ENCODE results near the gene MACROD1. TPM values are rescaled to one million over a fixed set of nuclear protein-coding genes. Genes with fewer than 3 reads are reported as not detected.

MACROD1 gene
- total and polyA plus RNA-seq, 9 of the 15 experiments (the other 6 are each of a cell fraction or from before 2014, with no cell fraction given), result 1.1 to 60.0 (median 26.4) TPM

DNA sequence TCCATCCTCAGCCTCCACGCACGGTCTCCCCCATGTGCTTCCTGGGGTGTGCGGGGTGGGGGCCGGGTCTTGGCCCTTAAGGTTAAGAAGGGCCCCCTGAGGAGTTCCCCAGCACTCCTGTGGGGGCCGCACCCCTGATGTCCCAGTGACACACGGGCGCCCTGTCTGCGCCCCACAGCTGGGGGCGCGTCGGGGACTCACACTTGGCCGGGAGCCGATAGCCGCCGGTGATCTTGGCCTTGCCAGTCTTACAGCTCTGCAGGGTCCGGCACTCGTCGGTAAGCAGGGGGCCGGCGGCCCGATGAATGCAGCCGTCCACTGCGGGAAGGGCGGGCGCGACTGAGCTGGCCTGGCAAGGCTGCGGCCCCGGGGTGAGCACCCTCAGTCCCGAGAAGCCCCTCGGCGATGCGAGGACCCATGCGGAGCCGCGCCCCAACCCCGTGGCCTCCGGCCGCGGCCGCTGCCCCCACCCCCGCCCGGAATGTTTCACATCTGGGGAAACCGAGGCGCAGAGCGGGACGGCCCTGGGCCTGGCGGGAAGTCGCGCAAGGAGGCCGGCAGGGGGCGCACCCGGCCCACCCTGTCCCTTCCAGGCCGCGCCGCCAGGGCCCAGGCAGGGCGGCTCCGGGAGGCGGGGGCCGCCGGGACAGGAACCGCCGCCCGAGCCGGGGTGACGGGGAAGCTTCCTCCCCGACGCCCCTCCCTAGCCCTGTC, 165.7 kb downstream of the MACROD1 start (continued):
- TF ChIP-seq, protein P1, sequence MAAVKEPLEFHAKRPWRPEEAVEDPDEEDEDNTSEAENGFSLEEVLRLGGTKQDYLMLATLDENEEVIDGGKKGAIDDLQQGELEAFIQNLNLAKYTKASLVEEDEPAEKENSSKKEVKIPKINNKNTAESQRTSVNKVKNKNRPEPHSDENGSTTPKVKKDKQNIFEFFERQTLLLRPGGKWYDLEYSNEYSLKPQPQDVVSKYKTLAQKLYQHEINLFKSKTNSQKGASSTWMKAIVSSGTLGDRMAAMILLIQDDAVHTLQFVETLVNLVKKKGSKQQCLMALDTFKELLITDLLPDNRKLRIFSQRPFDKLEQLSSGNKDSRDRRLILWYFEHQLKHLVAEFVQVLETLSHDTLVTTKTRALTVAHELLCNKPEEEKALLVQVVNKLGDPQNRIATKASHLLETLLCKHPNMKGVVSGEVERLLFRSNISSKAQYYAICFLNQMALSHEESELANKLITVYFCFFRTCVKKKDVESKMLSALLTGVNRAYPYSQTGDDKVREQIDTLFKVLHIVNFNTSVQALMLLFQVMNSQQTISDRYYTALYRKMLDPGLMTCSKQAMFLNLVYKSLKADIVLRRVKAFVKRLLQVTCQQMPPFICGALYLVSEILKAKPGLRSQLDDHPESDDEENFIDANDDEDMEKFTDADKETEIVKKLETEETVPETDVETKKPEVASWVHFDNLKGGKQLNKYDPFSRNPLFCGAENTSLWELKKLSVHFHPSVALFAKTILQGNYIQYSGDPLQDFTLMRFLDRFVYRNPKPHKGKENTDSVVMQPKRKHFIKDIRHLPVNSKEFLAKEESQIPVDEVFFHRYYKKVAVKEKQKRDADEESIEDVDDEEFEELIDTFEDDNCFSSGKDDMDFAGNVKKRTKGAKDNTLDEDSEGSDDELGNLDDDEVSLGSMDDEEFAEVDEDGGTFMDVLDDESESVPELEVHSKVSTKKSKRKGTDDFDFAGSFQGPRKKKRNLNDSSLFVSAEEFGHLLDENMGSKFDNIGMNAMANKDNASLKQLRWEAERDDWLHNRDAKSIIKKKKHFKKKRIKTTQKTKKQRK (IDR thresholded peaks at IDR 0.05; ENCODE audit: borderline replicate concordance, low read depth, low read length), result no peak
- TF ChIP-seq, protein P2, sequence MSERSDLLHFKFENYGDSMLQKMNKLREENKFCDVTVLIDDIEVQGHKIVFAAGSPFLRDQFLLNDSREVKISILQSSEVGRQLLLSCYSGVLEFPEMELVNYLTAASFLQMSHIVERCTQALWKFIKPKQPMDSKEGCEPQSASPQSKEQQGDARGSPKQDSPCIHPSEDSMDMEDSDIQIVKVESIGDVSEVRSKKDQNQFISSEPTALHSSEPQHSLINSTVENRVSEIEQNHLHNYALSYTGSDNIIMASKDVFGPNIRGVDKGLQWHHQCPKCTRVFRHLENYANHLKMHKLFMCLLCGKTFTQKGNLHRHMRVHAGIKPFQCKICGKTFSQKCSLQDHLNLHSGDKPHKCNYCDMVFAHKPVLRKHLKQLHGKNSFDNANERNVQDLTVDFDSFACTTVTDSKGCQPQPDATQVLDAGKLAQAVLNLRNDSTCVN (CRISPR knock-in tag; IDR thresholded peaks at IDR 0.05), result no peak
- TF ChIP-seq, protein P3, sequence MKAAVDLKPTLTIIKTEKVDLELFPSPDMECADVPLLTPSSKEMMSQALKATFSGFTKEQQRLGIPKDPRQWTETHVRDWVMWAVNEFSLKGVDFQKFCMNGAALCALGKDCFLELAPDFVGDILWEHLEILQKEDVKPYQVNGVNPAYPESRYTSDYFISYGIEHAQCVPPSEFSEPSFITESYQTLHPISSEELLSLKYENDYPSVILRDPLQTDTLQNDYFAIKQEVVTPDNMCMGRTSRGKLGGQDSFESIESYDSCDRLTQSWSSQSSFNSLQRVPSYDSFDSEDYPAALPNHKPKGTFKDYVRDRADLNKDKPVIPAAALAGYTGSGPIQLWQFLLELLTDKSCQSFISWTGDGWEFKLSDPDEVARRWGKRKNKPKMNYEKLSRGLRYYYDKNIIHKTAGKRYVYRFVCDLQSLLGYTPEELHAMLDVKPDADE (conservative IDR thresholded peaks at IDR 0.05; ENCODE audit: control insufficient read depth, low read depth, low read length), result no peak
- TF ChIP-seq NELFE (IDR thresholded peaks at IDR 0.05; ENCODE audit: insufficient read depth, insufficient read length), result no peak
